ENCODE data around the gene PSMF1. TPM values are rescaled to one million over a fixed set of nuclear protein-coding genes. Genes with fewer than 3 reads are reported as not detected.

PSMF1 gene
- total RNA-seq, 1 donor from 2014 or later: 129 TPM

DNA sequence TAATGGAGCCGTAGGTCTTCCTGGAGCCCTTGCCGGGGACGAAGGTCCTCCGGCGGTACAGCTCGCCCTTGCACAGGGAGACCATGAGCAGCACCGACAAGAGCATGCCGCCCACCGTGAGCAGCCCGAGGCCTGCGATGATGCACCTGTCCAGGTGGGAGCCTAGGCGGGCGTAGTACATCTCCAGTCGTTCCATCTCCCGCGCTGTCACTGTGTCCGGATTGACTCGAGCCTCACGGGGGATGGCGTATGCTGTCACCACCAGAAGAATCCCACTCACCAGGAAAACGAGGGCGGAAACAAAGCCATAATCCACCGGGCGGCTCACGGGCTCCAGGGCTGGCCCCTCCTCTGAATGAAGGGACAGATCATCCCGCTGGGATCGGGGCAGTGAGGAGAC lies 62.5 kb downstream of the PSMF1 start:
- Mint-ChIP-seq H3K4me1 (ENCODE audit: unreplicated experiment) (peaks cover 8% of the 10 kb centered on the region), H3K4me3 (ENCODE audit: unreplicated experiment) (no peak overlapping the region), H3K27me3 (ENCODE audit: unreplicated experiment) (peaks cover 23% of the 10 kb centered on the region), H3K9me3 (ENCODE audit: unreplicated experiment) (no peaks in the 10 kb centered on the region), H3K27ac (ENCODE audit: unreplicated experiment) (no peak overlapping the region), H3K36me3 (ENCODE audit: unreplicated experiment) (peaks cover 5% of the 10 kb centered on the region)
- DNase-seq (ENCODE audit: extremely low spot score, unreplicated experiment): no peak
- TF ChIP-seq, protein P1, sequence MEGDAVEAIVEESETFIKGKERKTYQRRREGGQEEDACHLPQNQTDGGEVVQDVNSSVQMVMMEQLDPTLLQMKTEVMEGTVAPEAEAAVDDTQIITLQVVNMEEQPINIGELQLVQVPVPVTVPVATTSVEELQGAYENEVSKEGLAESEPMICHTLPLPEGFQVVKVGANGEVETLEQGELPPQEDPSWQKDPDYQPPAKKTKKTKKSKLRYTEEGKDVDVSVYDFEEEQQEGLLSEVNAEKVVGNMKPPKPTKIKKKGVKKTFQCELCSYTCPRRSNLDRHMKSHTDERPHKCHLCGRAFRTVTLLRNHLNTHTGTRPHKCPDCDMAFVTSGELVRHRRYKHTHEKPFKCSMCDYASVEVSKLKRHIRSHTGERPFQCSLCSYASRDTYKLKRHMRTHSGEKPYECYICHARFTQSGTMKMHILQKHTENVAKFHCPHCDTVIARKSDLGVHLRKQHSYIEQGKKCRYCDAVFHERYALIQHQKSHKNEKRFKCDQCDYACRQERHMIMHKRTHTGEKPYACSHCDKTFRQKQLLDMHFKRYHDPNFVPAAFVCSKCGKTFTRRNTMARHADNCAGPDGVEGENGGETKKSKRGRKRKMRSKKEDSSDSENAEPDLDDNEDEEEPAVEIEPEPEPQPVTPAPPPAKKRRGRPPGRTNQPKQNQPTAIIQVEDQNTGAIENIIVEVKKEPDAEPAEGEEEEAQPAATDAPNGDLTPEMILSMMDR (IDR thresholded peaks at IDR 0.05): no peak

GRCh38 chr20:1182106-1182505 lies 63.7 kb downstream of the PSMF1 start:
- no peaks in the 10 kb centered on the region for H3K36me3 Mint-ChIP-seq (ENCODE audit: unreplicated experiment)
- no peak overlapping the region for H3K4me3 Mint-ChIP-seq (ENCODE audit: unreplicated experiment)
- TF ChIP-seq, protein P1 (IDR thresholded peaks at IDR 0.05): no peak
- H3K27ac Mint-ChIP-seq (ENCODE audit: unreplicated experiment): no peak overlapping the region
- peaks cover 26% of the 10 kb centered on the region for H3K27me3 Mint-ChIP-seq (ENCODE audit: unreplicated experiment)
- no peaks in the 10 kb centered on the region for H3K9me3 Mint-ChIP-seq (ENCODE audit: unreplicated experiment)
- peaks cover 10% of the 10 kb centered on the region for H3K4me1 Mint-ChIP-seq (ENCODE audit: unreplicated experiment)
- DNase-seq (ENCODE audit: extremely low spot score, unreplicated experiment): no peak

DNA sequence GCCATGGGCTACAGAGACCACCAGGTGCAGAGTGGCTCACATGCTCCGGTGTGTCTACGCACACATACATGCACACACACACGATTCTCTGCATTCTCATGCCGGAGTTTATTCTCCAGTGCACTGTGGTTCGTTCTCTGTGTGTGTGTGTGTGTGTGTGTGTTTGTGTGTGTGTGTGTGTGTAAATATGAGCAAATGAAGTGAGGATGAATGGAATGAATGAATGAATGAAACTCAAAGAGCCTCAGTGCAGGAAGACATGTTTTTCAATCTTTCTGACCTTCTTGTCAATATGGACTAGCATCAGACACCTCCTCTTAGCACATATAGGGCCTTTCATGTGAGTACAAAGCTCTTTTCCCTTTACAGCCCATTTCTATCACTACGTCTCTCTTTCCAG lies 64.8 kb downstream of the PSMF1 start:
- Mint-ChIP-seq H3K4me3 (ENCODE audit: unreplicated experiment) (no peak overlapping the region), H3K36me3 (ENCODE audit: unreplicated experiment) (no peaks in the 10 kb centered on the region), H3K27ac (ENCODE audit: unreplicated experiment) (no peak overlapping the region), H3K27me3 (ENCODE audit: unreplicated experiment) (peaks cover 26% of the 10 kb centered on the region), H3K4me1 (ENCODE audit: unreplicated experiment) (peaks cover 10% of the 10 kb centered on the region), H3K9me3 (ENCODE audit: unreplicated experiment) (no peaks in the 10 kb centered on the region)
- TF ChIP-seq, protein P1 (IDR thresholded peaks at IDR 0.05): no peak
- no peak for DNase-seq (ENCODE audit: extremely low spot score, unreplicated experiment)

DNA sequence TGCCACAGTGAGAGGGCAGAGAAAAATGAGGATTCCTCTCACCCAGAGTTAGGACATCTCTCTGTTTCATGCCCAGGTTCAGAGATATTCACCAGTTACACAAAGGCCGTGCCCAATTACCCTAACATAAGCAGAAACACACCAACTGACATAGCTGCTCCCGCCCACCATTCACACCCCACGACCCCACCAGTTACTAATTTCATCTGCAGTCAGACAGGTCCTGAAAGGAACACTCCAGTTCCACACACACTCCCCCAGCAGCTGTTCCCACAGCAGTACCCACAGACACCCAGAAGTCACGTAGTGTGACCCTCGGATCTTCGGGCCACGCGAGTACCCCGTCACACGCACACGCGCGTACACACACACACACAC lies 65.8 kb downstream of the PSMF1 start:
- no peak overlapping the region for H3K27ac Mint-ChIP-seq (ENCODE audit: unreplicated experiment)
- TF ChIP-seq, protein P1 (IDR thresholded peaks at IDR 0.05): no peak
- H3K4me1 Mint-ChIP-seq (ENCODE audit: unreplicated experiment): peaks cover 10% of the 10 kb centered on the region
- peak overlapping the region; percentile 66 for H3K4me3 Mint-ChIP-seq (ENCODE audit: unreplicated experiment)
- DNase-seq (ENCODE audit: extremely low spot score, unreplicated experiment): no peak
- peaks cover 30% of the 10 kb centered on the region for H3K27me3 Mint-ChIP-seq (ENCODE audit: unreplicated experiment)
- H3K9me3 Mint-ChIP-seq (ENCODE audit: unreplicated experiment): no peaks in the 10 kb centered on the region
- no peaks in the 10 kb centered on the region for H3K36me3 Mint-ChIP-seq (ENCODE audit: unreplicated experiment)

- Mint-ChIP-seq H3K9me3 (ENCODE audit: unreplicated experiment) (no peaks in the 10 kb centered on the region), H3K4me1 (ENCODE audit: unreplicated experiment) (peaks cover 10% of the 10 kb centered on the region), H3K4me3 (ENCODE audit: unreplicated experiment) (peak within 1 kb of the TSS; percentile 66), H3K27ac (ENCODE audit: unreplicated experiment) (no peak within 1 kb of the TSS), H3K27me3 (ENCODE audit: unreplicated experiment) (peaks cover 35% of the 10 kb centered on the region), H3K36me3 (ENCODE audit: unreplicated experiment) (no peaks in the 10 kb centered on the region)
- DNase-seq (ENCODE audit: extremely low spot score, unreplicated experiment): no peak
- TF ChIP-seq, protein P1 (IDR thresholded peaks at IDR 0.05): no peak
Measured at GRCh38 chr20:1184638-1185315, 66.4 kb downstream of the PSMF1 start, which contains the start of gene TMEM74B. Gene TMEM74B (minus strand): TSS chr20:1184981. CDS start chr20:1183801, 1,180 bp downstream.
